Glutamatergic neuron (in vitro differentiated cells): ENCODE results near the gene SFN. TPM values are rescaled to one million over a fixed set of nuclear protein-coding genes. Genes with fewer than 3 reads are reported as not detected.
"Not testable (repeated sequence)": the region's sequence is repeated elsewhere in the genome, so short reads cannot be mapped to it uniquely, and the experiment has no call there.

ENCODE experiments used
- DNase-seq: peaks from one replicate; pipeline ENCODE4 v3.0.0; 2022
- H3K27ac Mint-ChIP-seq: one replicate; pipeline ENCODE4 v1.8.0; 2020; ENCODE audit warnings: mild to moderate bottlenecking, mixed read lengths, inconsistent platforms; ENCODE audit not compliant: unreplicated experiment
- H3K27me3 Mint-ChIP-seq: one replicate; pipeline ENCODE4 v1.8.0; 2020; ENCODE audit warnings: mild to moderate bottlenecking, moderate library complexity, mixed read lengths, inconsistent platforms; ENCODE audit not compliant: unreplicated experiment
- H3K36me3 Mint-ChIP-seq: one replicate; pipeline ENCODE4 v1.8.0; 2020; ENCODE audit warnings: mild to moderate bottlenecking, mixed read lengths, inconsistent platforms; ENCODE audit not compliant: unreplicated experiment
- H3K4me1 Mint-ChIP-seq: one replicate; pipeline ENCODE4 v1.8.0; 2020; ENCODE audit warnings: mild to moderate bottlenecking, low read depth, mixed read lengths, inconsistent platforms; ENCODE audit not compliant: unreplicated experiment
- H3K4me3 Mint-ChIP-seq: one replicate; pipeline ENCODE4 v1.8.0; 2020; ENCODE audit warnings: mild to moderate bottlenecking, mixed read lengths, inconsistent platforms; ENCODE audit not compliant: unreplicated experiment
- H3K9me3 Mint-ChIP-seq: one replicate; pipeline ENCODE4 v1.8.0; 2020; ENCODE audit warnings: mild to moderate bottlenecking, moderate library complexity, mixed read lengths, inconsistent platforms; ENCODE audit not compliant: unreplicated experiment
- total RNA-seq: library from RNA; stranded (reverse); fragmentation: NEBNext Ultra II Directional; extraction: Animal tissue kit (Norgen Biotek cat#: 25700); gene quantifications from one replicate; pipeline ENCODE4 v1.2.1, GENCODE V29; 2021; ENCODE audit not compliant: unreplicated experiment
- TF ChIP-seq, protein P1 (sequence below): fragments of 200-600 bp; sonication (generic); IDR thresholded peaks from one replicate; pipeline ENCODE4 v1.5.0; 2021; ENCODE audit not compliant: partially characterized antibody, unreplicated experiment

SFN gene
- total RNA-seq, 1 donor from 2014 or later: 0.42 TPM

DNA sequence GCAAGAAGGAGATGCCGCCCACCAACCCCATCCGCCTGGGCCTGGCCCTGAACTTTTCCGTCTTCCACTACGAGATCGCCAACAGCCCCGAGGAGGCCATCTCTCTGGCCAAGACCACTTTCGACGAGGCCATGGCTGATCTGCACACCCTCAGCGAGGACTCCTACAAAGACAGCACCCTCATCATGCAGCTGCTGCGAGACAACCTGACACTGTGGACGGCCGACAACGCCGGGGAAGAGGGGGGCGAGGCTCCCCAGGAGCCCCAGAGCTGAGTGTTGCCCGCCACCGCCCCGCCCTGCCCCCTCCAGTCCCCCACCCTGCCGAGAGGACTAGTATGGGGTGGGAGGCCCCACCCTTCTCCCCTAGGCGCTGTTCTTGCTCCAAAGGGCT is 732 bp downstream of the SFN start:
- TF ChIP-seq, protein P1, sequence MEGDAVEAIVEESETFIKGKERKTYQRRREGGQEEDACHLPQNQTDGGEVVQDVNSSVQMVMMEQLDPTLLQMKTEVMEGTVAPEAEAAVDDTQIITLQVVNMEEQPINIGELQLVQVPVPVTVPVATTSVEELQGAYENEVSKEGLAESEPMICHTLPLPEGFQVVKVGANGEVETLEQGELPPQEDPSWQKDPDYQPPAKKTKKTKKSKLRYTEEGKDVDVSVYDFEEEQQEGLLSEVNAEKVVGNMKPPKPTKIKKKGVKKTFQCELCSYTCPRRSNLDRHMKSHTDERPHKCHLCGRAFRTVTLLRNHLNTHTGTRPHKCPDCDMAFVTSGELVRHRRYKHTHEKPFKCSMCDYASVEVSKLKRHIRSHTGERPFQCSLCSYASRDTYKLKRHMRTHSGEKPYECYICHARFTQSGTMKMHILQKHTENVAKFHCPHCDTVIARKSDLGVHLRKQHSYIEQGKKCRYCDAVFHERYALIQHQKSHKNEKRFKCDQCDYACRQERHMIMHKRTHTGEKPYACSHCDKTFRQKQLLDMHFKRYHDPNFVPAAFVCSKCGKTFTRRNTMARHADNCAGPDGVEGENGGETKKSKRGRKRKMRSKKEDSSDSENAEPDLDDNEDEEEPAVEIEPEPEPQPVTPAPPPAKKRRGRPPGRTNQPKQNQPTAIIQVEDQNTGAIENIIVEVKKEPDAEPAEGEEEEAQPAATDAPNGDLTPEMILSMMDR: no peak
- Mint-ChIP-seq H3K27ac (no peak overlapping the region), H3K36me3 (no peaks in the 10 kb centered on the region), H3K4me1 (peaks cover 11% of the 10 kb centered on the region), H3K4me3 (peak overlapping the region; percentile 16), H3K27me3 (peaks cover 10% of the 10 kb centered on the region), H3K9me3 (peaks cover 1% of the 10 kb centered on the region)
- DNase-seq: no peak

DNA sequence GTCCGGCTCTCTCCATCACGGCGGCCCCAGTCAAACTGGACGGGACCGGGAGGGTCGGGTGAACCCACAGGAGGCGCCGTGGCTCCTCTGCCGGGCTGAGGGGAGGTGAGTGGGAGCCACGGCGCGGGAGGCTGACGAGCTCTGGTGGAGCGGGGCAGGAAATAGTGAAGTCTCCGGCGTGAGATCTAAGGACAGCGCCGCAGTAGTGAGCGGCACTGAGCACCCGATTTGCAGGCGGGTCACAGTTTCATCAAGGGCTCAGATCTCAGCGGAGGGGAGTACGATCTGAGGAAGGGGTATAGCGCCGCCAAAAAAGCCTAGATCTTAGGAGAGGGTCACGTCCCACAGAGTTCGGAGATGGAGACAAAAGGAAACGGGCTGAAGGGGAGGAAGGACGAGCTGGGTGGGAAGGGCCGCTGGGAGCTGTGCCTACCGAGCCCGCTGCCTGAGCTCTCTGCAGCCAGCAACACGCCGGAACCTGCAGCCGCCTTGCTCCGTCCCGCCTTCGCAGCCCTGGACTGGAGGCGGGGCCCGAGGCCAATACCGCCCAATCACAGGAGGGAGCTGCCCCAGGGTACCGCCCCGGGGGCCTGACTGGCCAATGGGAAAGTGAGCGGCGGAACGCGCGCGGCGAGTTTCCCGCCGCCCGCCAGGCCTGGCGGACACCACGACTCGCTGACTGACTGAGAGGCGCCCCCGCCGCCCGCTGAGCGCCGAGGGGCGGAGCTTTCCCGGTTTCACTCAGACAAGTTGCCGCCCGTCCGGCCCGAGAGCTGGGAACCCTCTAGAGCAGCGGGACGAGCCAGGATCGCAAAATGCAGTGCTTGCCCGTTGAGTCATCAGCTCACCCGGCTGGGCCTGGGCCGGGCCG is 1.9 kb downstream of the SFN start:
- peak; percentile 95 for DNase-seq
- H3K27me3 Mint-ChIP-seq: peaks cover 10% of the 10 kb centered on the region
- H3K4me1 Mint-ChIP-seq: peaks cover 11% of the 10 kb centered on the region
- H3K27ac Mint-ChIP-seq: no peak overlapping the region
- H3K36me3 Mint-ChIP-seq: no peaks in the 10 kb centered on the region
- H3K9me3 Mint-ChIP-seq: peaks cover 1% of the 10 kb centered on the region
- peak overlapping the region; percentile 91 for H3K4me3 Mint-ChIP-seq
- TF ChIP-seq, protein P1: no peak

DNA sequence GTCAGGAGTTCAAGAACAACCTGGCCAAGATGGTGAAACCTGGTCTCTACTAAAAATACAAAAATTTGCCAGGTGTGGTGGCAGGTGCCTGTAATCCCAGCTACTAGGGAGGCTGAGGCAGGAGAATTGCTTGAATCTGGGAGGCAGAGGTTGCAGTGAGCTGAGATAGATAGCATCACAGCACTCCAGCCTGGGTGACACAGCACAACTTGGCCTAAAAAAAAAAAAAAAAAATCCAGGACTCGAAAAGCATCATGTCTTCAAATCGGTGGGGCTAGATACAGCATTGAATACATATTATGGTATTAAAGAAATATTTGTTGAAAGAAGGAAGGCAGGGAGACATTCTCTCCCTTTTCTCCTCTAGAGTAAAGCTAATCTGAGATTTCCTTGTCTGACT is 10.1 kb downstream of the SFN start:
- not testable (repeated sequence) for H3K27me3 Mint-ChIP-seq, DNase-seq, H3K9me3 Mint-ChIP-seq, H3K36me3 Mint-ChIP-seq, H3K4me1 Mint-ChIP-seq, H3K4me3 Mint-ChIP-seq, H3K27ac Mint-ChIP-seq

DNA sequence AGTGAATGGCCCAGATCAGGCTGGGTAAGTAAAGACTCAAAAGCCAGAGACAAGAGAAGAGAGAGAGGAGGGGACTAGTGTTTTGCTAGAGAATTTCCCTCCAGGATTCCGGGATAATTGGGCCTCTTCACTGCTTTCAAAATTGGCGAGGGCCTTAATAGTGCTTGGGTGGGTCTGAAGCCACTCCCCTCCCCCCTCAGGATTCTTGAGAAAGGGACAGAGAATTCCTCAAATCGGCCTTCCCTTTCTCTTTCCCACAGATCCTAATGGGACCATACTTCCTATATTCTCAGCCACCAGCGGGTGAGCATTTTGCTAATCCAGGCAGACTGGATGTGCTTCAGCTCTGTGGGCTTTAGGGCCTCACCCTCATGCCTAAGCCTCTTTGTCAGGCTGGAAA is 11.9 kb downstream of the SFN start:
- H3K4me3 Mint-ChIP-seq: no peak overlapping the region
- peaks cover 2% of the 10 kb centered on the region for H3K27me3 Mint-ChIP-seq
- H3K4me1 Mint-ChIP-seq: no peaks in the 10 kb centered on the region
- TF ChIP-seq, protein P1: no peak
- no peak overlapping the region for H3K27ac Mint-ChIP-seq
- no peaks in the 10 kb centered on the region for H3K9me3 Mint-ChIP-seq
- no peaks in the 10 kb centered on the region for H3K36me3 Mint-ChIP-seq
- DNase-seq: no peak

DNA sequence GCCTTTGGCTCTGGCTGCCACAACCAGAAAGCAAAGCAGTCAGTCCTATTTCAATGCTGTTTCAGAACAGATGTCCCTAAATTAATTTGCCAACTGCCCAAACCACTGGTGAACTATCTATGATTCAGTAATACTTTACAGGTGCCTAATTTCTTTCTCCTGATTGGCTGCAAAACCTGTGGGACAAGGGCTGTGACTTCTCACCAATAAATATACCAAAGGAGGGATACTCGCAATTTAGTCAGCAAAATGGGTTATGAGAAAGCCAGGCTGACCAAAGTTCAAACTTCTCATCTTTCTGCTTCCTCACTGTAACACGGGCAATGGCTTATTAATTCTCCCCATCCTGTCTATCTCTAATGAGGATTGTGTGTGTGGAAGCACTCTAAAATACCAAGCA is 14.4 kb downstream of the SFN start:
- TF ChIP-seq, protein P1: no peak
- Mint-ChIP-seq H3K4me3 (no peak overlapping the region), H3K4me1 (no peaks in the 10 kb centered on the region), H3K27ac (no peak overlapping the region), H3K27me3 (peaks cover 2% of the 10 kb centered on the region), H3K9me3 (no peaks in the 10 kb centered on the region), H3K36me3 (no peaks in the 10 kb centered on the region)
- no peak for DNase-seq
